K562 (cell line): ENCODE results near the gene GFRA3. TPM values are rescaled to one million over a fixed set of nuclear protein-coding genes. Genes with fewer than 3 reads are reported as not detected.

ENCODE experiments used
- ATAC-seq: fragments of 200-7000 bp; cut with Tn5 transposase; 3 replicates; pipeline ENCODE4 v1.9.1; 2020; ENCODE audit warnings: moderate library complexity
- BruUV-seq: library from RNA; stranded (reverse); fragments of 400-500 nt; replicated peaks from 2 replicates; lab custom pipeline; 2021; lab: Mats Ljungman, UMichigan
- CTCF ChIA-PET: fragments of 300-600 bp; formaldehyde crosslinking; extraction: SDS; loops from one replicate; lab custom pipeline; 2021; ENCODE audit warnings: low intra/inter-chr PET ratio; lab: Yijun Ruan, JAX
- POLR2A ChIA-PET: fragments of 300-600, 350-650 bp; sonication (Branson Sonifier 250); formaldehyde crosslinking; extraction: SDS; loops from one replicate; lab custom pipeline; 2021; ENCODE audit warnings: antibody characterized with exemption, inconsistent platforms; lab: Yijun Ruan, JAX
- DNase-seq, 4 experiments: peaks; one replicate each; pipeline versions ENCODE4 v3.0.0 to v3.0.0-alpha.2; 2011 to 2018; ENCODE audit warnings: low spot score in 3 of 4, mixed read lengths in 3 of 4; ENCODE audit errors: extremely low read depth in 1 of 4
- FAIRE-seq: peaks from 2 replicates; lab custom pipeline; 2011; peaks lifted over from hg19 to GRCh38; lab: Jason Lieb, UNC
- H2AFZ ChIP-seq: 2 replicates; pipeline ENCODE4 v1.6.0; 2011; ENCODE audit warnings: low read depth, low read length, control low read depth, inconsistent platforms
- H3K27ac ChIP-seq: fragments of 200-600 bp; 3 replicates; pipeline ENCODE4 v1.8.0; 2011; ENCODE audit warnings: low read depth, mild to moderate bottlenecking, control low read depth, inconsistent platforms, low read length, moderate library complexity, mixed read lengths; ENCODE audit errors: extremely low read depth
- H3K27me3 ChIP-seq, 2 experiments: fragments of 300-600 bp in 1 of 2; 2 replicates in 1 of 2; 3 replicates in 1 of 2; pipeline versions ENCODE4 v1.6.0 to v1.8.0; 2011; ENCODE audit warnings: inconsistent platforms in 2 of 2, low read length in 2 of 2, mild to moderate bottlenecking in 1 of 2, mixed read lengths in 1 of 2, moderate library complexity in 1 of 2; ENCODE audit not compliant: control insufficient read depth in 2 of 2, insufficient read depth in 2 of 2
- H3K36me3 ChIP-seq: fragments of 300-600 bp; 3 replicates; pipeline ENCODE4 v1.8.0; 2011; ENCODE audit warnings: mild to moderate bottlenecking, low read length, inconsistent platforms; ENCODE audit not compliant: control insufficient read depth, insufficient read depth
- H3K4me1 ChIP-seq, 2 experiments: fragments of 200-600 bp in 1 of 2; replicated peaks in 1 of 2; 2 replicates in 1 of 2; 3 replicates in 1 of 2; pipeline versions ENCODE4 v1.5.1 to v1.8.0; 2011; ENCODE audit warnings: inconsistent platforms in 2 of 2, low read length in 2 of 2, mild to moderate bottlenecking in 1 of 2, mixed read lengths in 1 of 2, moderate library complexity in 1 of 2; ENCODE audit not compliant: control insufficient read depth in 2 of 2, insufficient read depth in 2 of 2
- H3K4me2 ChIP-seq: 2 replicates; pipeline ENCODE4 v1.6.1; 2011; ENCODE audit warnings: low read length, control low read depth, inconsistent platforms, mixed read lengths; ENCODE audit not compliant: insufficient read depth
- H3K4me3 ChIP-seq: fragments of 200-600 bp; sonication (generic), shearing (Covaris generic); 2 replicates; pipeline ENCODE4 v1.5.1; 2016; ENCODE audit warnings: control low read depth, inconsistent platforms
- H3K79me2 ChIP-seq: fragments of 200-600 bp; 3 replicates; pipeline ENCODE4 v1.8.0; 2011; ENCODE audit warnings: low read length, inconsistent platforms; ENCODE audit not compliant: control insufficient read depth, insufficient read depth
- H3K9ac ChIP-seq, 2 experiments: 2 replicates each; pipeline versions ENCODE4 v1.6.0 to v1.6.1; 2011; ENCODE audit warnings: low read depth in 2 of 2, low read length in 2 of 2, control low read depth in 1 of 2, inconsistent platforms in 1 of 2, mild to moderate bottlenecking in 1 of 2, mixed read lengths in 1 of 2; ENCODE audit not compliant: insufficient read depth in 1 of 2
- H3K9me1 ChIP-seq: one replicate; pipeline ENCODE4 v1.6.0; 2011; ENCODE audit warnings: inconsistent platforms, mild to moderate bottlenecking, low read length, moderate library complexity; ENCODE audit not compliant: control insufficient read depth, insufficient read depth
- H3K9me3 ChIP-seq: replicated peaks from 2 replicates; pipeline ENCODE4 v1.5.1; 2011; ENCODE audit warnings: low read depth, low read length, inconsistent platforms; ENCODE audit not compliant: control insufficient read depth, insufficient read depth
- H4K20me1 ChIP-seq: replicated peaks from 2 replicates; pipeline ENCODE4 v1.6.1; 2011; ENCODE audit warnings: low read length, inconsistent platforms, mixed read lengths; ENCODE audit not compliant: control insufficient read depth, insufficient read depth
- BHLHE40 ChIP-seq: IDR thresholded peaks from 2 replicates; pipeline ENCODE4 v1.6.1; 2011; ENCODE audit warnings: low read length, improper control_type of control experiment
- CAMTA2 ChIP-seq: fragments of 250-450 bp; sonication (Bioruptor Pico); conservative IDR thresholded peaks from 2 replicates; pipeline ENCODE4 v1.5.1; 2022
- CBX1 ChIP-seq: sonication (generic); IDR thresholded peaks from 2 replicates; pipeline ENCODE4 v1.6.1; 2016; ENCODE audit warnings: antibody characterized with exemption, low read depth, mild to moderate bottlenecking
- CBX3 ChIP-seq, 2 experiments: IDR thresholded peaks; 1 replicate in 1 of 2; 2 replicates in 1 of 2; pipeline ENCODE4 v1.6.1; 2012; ENCODE audit warnings: inconsistent platforms in 2 of 2, low read length in 2 of 2, borderline replicate concordance in 1 of 2, control low read depth in 1 of 2
- HCFC1 ChIP-seq: IDR thresholded peaks from 2 replicates; pipeline ENCODE4 v1.6.1; 2012; ENCODE audit warnings: low read depth, low read length, improper control_type of control experiment
- MCM2 ChIP-seq: fragments of 450-650 bp; IDR thresholded peaks from 2 replicates; pipeline ENCODE4 v1.6.1; 2017; ENCODE audit warnings: low read depth, mild to moderate bottlenecking
- MYC ChIP-seq, 2 experiments: fragments of 250-450 bp in 1 of 2; sonication (Bioruptor Pico) in 1 of 2; IDR thresholded peaks; 2 replicates each; pipeline versions ENCODE4 v1.5.1 to v1.6.1; 2012 to 2021; ENCODE audit warnings: low read depth in 2 of 2, borderline replicate concordance in 1 of 2, improper control_type of control experiment in 1 of 2, low read length in 1 of 2, mild to moderate bottlenecking in 1 of 2, moderate library complexity in 1 of 2
- RAD21 ChIP-seq, 2 experiments: fragments of 250-450 bp in 1 of 2; fragments of 450-650 bp in 1 of 2; sonication (Bioruptor Pico) in 1 of 2; formaldehyde crosslinking in 1 of 2; IDR thresholded peaks in 1 of 2; conservative IDR thresholded peaks in 1 of 2; 2 replicates each; pipeline versions ENCODE4 v1.4.0 to v1.8.0; 2020 to 2022; ENCODE audit warnings: mild to moderate bottlenecking in 2 of 2, moderate library complexity in 1 of 2
- SPI1 ChIP-seq: IDR thresholded peaks from 2 replicates; pipeline ENCODE4 v1.6.1; 2011; ENCODE audit warnings: low read depth, low read length, control low read depth, borderline replicate concordance
- ZNF140 ChIP-seq: fragments of 250-450 bp; sonication (Bioruptor Pico); IDR thresholded peaks from 2 replicates; pipeline ENCODE4 v1.8.0; 2021; ENCODE audit warnings: moderate library complexity, mild to moderate bottlenecking, inconsistent platforms
- ZNF347 ChIP-seq: fragments of 450-650 bp; formaldehyde crosslinking; IDR thresholded peaks from 2 replicates; pipeline ENCODE4 v1.4.0; 2020; ENCODE audit warnings: low read depth, mild to moderate bottlenecking, moderate library complexity
- ZNF384 ChIP-seq: IDR thresholded peaks from 2 replicates; pipeline ENCODE4 v1.6.1; 2012; ENCODE audit warnings: low read depth, low read length, improper control_type of control experiment
- ZNF445 ChIP-seq: fragments of 250-450 bp; sonication (Bioruptor Pico); IDR thresholded peaks from 2 replicates; pipeline ENCODE4 v1.4.0; 2020; ENCODE audit warnings: low read depth, mild to moderate bottlenecking, moderate library complexity
- ZNF589 ChIP-seq: fragments of 200-800 bp; sonication (Bioruptor generic); IDR thresholded peaks from 2 replicates; pipeline ENCODE4 v1.6.1; 2016; ENCODE audit warnings: low read depth, missing genetic modification characterization, missing compliant biosample characterization
- WGBS: fragments of 100-300 bp; shearing (Covaris generic); methylation state at CpG from one replicate; pipeline ENCODE4 v1.1.6; 2016; ENCODE audit warnings: low coverage, mixed read lengths; ENCODE audit not compliant: insufficient coverage; ENCODE audit errors: missing lambda C conversion rate; 5-methylcytosine and 5-hydroxymethylcytosine counted together
- in situ Hi-C: fragments of 300-500 bp; cut with MboI; formaldehyde crosslinking; loops from 4 replicates; pipeline ENCODE4 v1.15.0; 2018; ENCODE audit warnings: inconsistent platforms, mixed read lengths
- intact Hi-C: fragments of 100-400 bp; cut with micrococcal nuclease; formaldehyde crosslinking; loops from 2 replicates; pipeline ENCODE4 v1.14.2; 2022
- polyA plus RNA-seq, 8 experiments: library from polyadenylated mRNA; depleted of rRNA in 4 of 8; stranded (reverse) in 5 of 8; unstranded in 3 of 8; fragments of >200 nt; fragmentation: Nextera tagmentation in 2 of 8; fragmentation: Illumina TruSeq in 1 of 8; extraction: Ambion mirVana in 2 of 8; extraction: Trizol in 1 of 8; gene quantifications; 2 replicates each; pipeline versions ENCODE4 v1.2.1 to v1.2.3, GENCODE V29; 2011 to 2014; ENCODE audit warnings: inconsistent platforms in 1 of 8, missing spikeins in 1 of 8
- total RNA-seq, 7 experiments: library from RNA; depleted of rRNA in 6 of 7; stranded (reverse); fragments of >200 nt in 6 of 7; fragmentation: Illumina TruSeq in 2 of 7; extraction: Trizol in 2 of 7; gene quantifications; 2 replicates each; pipeline versions ENCODE4 v1.2.1 to v1.2.3, GENCODE V29; 2011 to 2021; ENCODE audit warnings: low replicate concordance in 1 of 7
- TF ChIP-seq, protein P1 (sequence below), 3 experiments: IDR thresholded peaks in 2 of 3; conservative IDR thresholded peaks in 1 of 3; 2 replicates each; pipeline ENCODE4 v1.5.1; 2011 to 2012; ENCODE audit warnings: low read length in 3 of 3, mild to moderate bottlenecking in 3 of 3, control low read depth in 2 of 3, improper control_type of control experiment in 1 of 3, inconsistent platforms in 1 of 3, low read depth in 1 of 3, mixed read lengths in 1 of 3, moderate library complexity in 1 of 3; ENCODE audit not compliant: insufficient read depth in 2 of 3
- TF ChIP-seq, protein P2 (sequence below): conservative IDR thresholded peaks from 2 replicates; pipeline ENCODE4 v1.6.1; 2011; ENCODE audit warnings: low read depth, mild to moderate bottlenecking, low read length; ENCODE audit not compliant: control insufficient read depth
- TF ChIP-seq, protein P3 (sequence below): sonication (generic); formaldehyde crosslinking; IDR thresholded peaks from 2 replicates; pipeline ENCODE4 v1.9.0; 2022; ENCODE audit warnings: mild to moderate bottlenecking, missing genetic modification reagents

GFRA3 gene
- total and polyA plus RNA-seq, 9 of the 15 experiments (the other 6 are each of a cell fraction or from before 2014, with no cell fraction given) = 0.05 to 0.09 (median 0.08) TPM; not detected in 6

DNA sequence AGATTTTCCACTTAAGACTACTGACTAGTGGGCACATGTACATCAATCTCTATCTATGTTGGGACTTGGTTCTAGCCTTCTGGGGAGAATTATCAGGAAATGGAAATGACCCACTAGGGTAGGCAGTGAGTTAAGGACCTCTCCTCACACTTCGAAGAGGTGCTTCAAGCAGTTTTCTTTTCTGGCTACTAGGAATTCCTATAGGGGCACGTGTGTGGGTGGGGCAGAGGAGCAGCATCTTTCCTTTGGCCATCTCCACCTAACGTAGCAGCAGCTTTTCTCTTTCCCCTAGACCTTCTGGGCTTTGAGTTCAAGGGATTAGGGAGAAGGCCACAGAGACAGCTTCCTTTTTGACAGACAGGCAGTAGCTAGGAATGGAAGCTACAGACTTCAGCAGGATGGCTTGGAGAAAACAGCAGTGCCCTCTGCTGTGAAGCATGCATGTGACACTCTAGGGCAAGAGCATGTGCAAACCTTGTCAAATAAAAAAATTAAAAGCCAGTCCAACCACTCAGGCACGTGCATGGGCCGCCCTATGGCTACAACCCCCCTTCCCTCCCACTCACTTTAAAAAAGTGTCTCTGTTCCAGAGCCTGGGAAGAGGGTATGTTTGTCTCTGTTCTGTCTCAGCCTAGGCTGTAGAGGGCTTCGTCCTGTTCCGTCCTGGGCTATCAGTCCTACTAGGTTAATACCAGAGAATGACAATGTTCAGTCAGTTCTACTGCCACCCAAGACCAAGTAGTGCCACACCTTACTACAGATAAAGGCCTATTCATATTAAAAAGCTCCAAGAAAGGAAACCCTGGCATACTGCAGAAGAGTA lies 8.7 kb upstream of the GFRA3 start:
- Histone ChIP-seq H3K36me3 (peaks cover 31% of the 10 kb centered on the region; the same call in 2 of the 3 replicates), H2AFZ (no peak overlapping the region), H3K4me3 (no peak overlapping the region), H3K4me1 (no peaks in the 10 kb centered on the region), H4K20me1 (no peaks in the 10 kb centered on the region), H3K79me2 (no peaks in the 10 kb centered on the region), H3K27me3 (no peaks in the 10 kb centered on the region), H3K9ac (no peak overlapping the region), H3K9me1 (no peaks in the 10 kb centered on the region), H3K27ac (no peak overlapping the region), H3K4me2 (no peak overlapping the region), H3K9me3 (no peaks in the 10 kb centered on the region)
- 51% methylated on average over 6 of the region's 7 CpGs for WGBS
- intact Hi-C loops (loop anchor here (1.0 kb wide), 2 partner anchors 61 to 103 kb away; no protein-coding TSS in a partner anchor), in situ Hi-C loops (loop anchor here (5.0 kb wide), 1 partner anchor 101 kb away; no protein-coding TSS in a partner anchor)
- FAIRE-seq = peak; percentile 81
- peak; percentile 41 to 58 (median 48) for DNase-seq
- peak; percentile 94 for ATAC-seq
- no TSS peak for BruUV-seq
- POLR2A ChIA-PET = interaction anchor here (0.6 to 1.5 kb wide), 4 partner anchors 9 to 55 kb away, joined by 3 to 5 read pairs (median 4); partner anchors contain the start of gene FAM53C
- CTCF ChIA-PET = interaction anchor here (0.6 to 1.7 kb wide), 5 partner anchors 60 to 654 kb away, joined by 3 to 10 read pairs (median 4); partner anchors contain the start of gene KIF20A
- TF ChIP-seq, protein P1, sequence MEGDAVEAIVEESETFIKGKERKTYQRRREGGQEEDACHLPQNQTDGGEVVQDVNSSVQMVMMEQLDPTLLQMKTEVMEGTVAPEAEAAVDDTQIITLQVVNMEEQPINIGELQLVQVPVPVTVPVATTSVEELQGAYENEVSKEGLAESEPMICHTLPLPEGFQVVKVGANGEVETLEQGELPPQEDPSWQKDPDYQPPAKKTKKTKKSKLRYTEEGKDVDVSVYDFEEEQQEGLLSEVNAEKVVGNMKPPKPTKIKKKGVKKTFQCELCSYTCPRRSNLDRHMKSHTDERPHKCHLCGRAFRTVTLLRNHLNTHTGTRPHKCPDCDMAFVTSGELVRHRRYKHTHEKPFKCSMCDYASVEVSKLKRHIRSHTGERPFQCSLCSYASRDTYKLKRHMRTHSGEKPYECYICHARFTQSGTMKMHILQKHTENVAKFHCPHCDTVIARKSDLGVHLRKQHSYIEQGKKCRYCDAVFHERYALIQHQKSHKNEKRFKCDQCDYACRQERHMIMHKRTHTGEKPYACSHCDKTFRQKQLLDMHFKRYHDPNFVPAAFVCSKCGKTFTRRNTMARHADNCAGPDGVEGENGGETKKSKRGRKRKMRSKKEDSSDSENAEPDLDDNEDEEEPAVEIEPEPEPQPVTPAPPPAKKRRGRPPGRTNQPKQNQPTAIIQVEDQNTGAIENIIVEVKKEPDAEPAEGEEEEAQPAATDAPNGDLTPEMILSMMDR (IDR thresholded peaks at IDR 0.05 in 2 of 3, conservative IDR thresholded peaks at IDR 0.05 in 1 of 3; ENCODE audit: insufficient read depth in 2 of 3, low read depth in 1 of 3, low read length in 3 of 3) = peak; percentile 57 to 82 (median 66)
- no peak for TF ChIP-seq ZNF140 (CRISPR knock-in tag)
- 0 out of 2 replicates have a peak, but pooled peaks have one; percentile 27 for TF ChIP-seq HCFC1
- TF ChIP-seq, protein P2, sequence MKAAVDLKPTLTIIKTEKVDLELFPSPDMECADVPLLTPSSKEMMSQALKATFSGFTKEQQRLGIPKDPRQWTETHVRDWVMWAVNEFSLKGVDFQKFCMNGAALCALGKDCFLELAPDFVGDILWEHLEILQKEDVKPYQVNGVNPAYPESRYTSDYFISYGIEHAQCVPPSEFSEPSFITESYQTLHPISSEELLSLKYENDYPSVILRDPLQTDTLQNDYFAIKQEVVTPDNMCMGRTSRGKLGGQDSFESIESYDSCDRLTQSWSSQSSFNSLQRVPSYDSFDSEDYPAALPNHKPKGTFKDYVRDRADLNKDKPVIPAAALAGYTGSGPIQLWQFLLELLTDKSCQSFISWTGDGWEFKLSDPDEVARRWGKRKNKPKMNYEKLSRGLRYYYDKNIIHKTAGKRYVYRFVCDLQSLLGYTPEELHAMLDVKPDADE = no peak
- TF ChIP-seq, protein P3, sequence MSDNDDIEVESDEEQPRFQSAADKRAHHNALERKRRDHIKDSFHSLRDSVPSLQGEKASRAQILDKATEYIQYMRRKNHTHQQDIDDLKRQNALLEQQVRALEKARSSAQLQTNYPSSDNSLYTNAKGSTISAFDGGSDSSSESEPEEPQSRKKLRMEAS (CRISPR knock-in tag) = peak; percentile 38; the same call in 1 of the 2 replicates
- no peak for TF ChIP-seq CAMTA2 (CRISPR knock-in tag)
- TF ChIP-seq ZNF445 (CRISPR knock-in tag) = no peak
- no peak for TF ChIP-seq CBX1
- peak; percentile 45 for TF ChIP-seq MYC (IDR thresholded peaks at IDR 0.05; ENCODE audit: low read depth, low read length)
- no peak for TF ChIP-seq MYC (CRISPR knock-in tag; IDR thresholded peaks at IDR 0.05; ENCODE audit: borderline replicate concordance, low read depth)
- no peak for TF ChIP-seq ZNF589 (CRISPR knock-in tag)
- TF ChIP-seq BHLHE40 = peak; percentile 94
- peak; percentile 74 for TF ChIP-seq ZNF384
- peak; percentile 58 to 74 for TF ChIP-seq RAD21 (CRISPR knock-in tag; conservative IDR thresholded peaks at IDR 0.05 in 1 of 2, IDR thresholded peaks at IDR 0.05 in 1 of 2)
- no peak for TF ChIP-seq CBX3 (IDR thresholded peaks at IDR 0.05; ENCODE audit: borderline replicate concordance in 1 of 2, low read length in 2 of 2)
- TF ChIP-seq MCM2 = no peak
- no peak for TF ChIP-seq SPI1
- TF ChIP-seq ZNF347 (CRISPR knock-in tag) = no peak
